K562 (cell line): ENCODE results near the gene EVPL. TPM values are rescaled to one million over a fixed set of nuclear protein-coding genes. Genes with fewer than 3 reads are reported as not detected.
A peak's percentile ranks its signal among the peaks of the same experiment; 100 is the strongest.

Experiments
- ARID1B ChIP-seq: fragments of 450-650 bp; IDR thresholded peaks from 2 replicates; pipeline ENCODE4 v1.6.1; 2016; ENCODE audit warnings: antibody characterized with exemption, mild to moderate bottlenecking, inconsistent platforms
- CBX1 ChIP-seq: sonication (generic); IDR thresholded peaks from 2 replicates; pipeline ENCODE4 v1.6.1; 2016; ENCODE audit warnings: antibody characterized with exemption, low read depth, mild to moderate bottlenecking
- CHD4 ChIP-seq: fragments of 200-600 bp; sonication (generic); IDR thresholded peaks from 3 replicates; pipeline ENCODE4 v1.6.1; 2012; ENCODE audit warnings: low read depth, mild to moderate bottlenecking, mixed read lengths, low read length, inconsistent platforms; ENCODE audit not compliant: insufficient read depth, insufficient replicate concordance, poor library complexity, severe bottlenecking
- DPF2 ChIP-seq: fragments of 450-650 bp; IDR thresholded peaks from 2 replicates; pipeline ENCODE4 v1.6.1; 2016
- ESRRA ChIP-seq: fragments of 450-650 bp; IDR thresholded peaks from 2 replicates; pipeline ENCODE4 v1.6.1; 2014; ENCODE audit warnings: low read depth, mild to moderate bottlenecking, moderate library complexity, borderline replicate concordance
- FOSL1 ChIP-seq: fragments of 200-800 bp; sonication (Bioruptor generic); conservative IDR thresholded peaks from 2 replicates; pipeline ENCODE4 v1.6.1; 2016; ENCODE audit warnings: missing genetic modification characterization, missing compliant biosample characterization
- FOXJ3 ChIP-seq: sonication (generic); formaldehyde crosslinking; IDR thresholded peaks from 2 replicates; pipeline ENCODE4 v1.4.0; 2020; ENCODE audit warnings: mild to moderate bottlenecking, missing genetic modification reagents
- GTF2E2 ChIP-seq: fragments of 200-800 bp; sonication (Bioruptor generic); IDR thresholded peaks from 2 replicates; pipeline ENCODE4 v1.6.1; 2016; ENCODE audit warnings: missing genetic modification characterization, missing compliant biosample characterization
- HCFC1 ChIP-seq: IDR thresholded peaks from 2 replicates; pipeline ENCODE4 v1.6.1; 2012; ENCODE audit warnings: low read depth, low read length, improper control_type of control experiment
- KDM4B ChIP-seq, 2 experiments: fragments of 450-650 bp in 1 of 2; sonication (generic) in 1 of 2; IDR thresholded peaks; 2 replicates each; pipeline ENCODE4 v1.6.1; 2016 to 2017; ENCODE audit warnings: borderline replicate concordance in 2 of 2, antibody characterized with exemption in 1 of 2, low read depth in 1 of 2, mild to moderate bottlenecking in 1 of 2
- MAZ ChIP-seq, 2 experiments: fragments of 450-650 bp in 1 of 2; sonication (generic) in 1 of 2; formaldehyde crosslinking; IDR thresholded peaks in 1 of 2; conservative IDR thresholded peaks in 1 of 2; 2 replicates each; pipeline versions ENCODE4 v1.4.0 to v1.5.0; 2020; ENCODE audit warnings: mild to moderate bottlenecking in 1 of 2, missing genetic modification reagents in 1 of 2
- PTRF ChIP-seq: fragments of 450-650 bp; IDR thresholded peaks from 2 replicates; pipeline ENCODE4 v1.6.1; 2016; ENCODE audit warnings: mild to moderate bottlenecking, missing genetic modification characterization, missing compliant biosample characterization
- RB1 ChIP-seq: fragments of 450-650 bp; IDR thresholded peaks from 2 replicates; pipeline ENCODE4 v1.6.1; 2017; ENCODE audit warnings: low read depth, mild to moderate bottlenecking
- SMARCA4 ChIP-seq: fragments of 450-650 bp; IDR thresholded peaks from 2 replicates; pipeline ENCODE4 v1.6.1; 2016
- SPI1 ChIP-seq: IDR thresholded peaks from 2 replicates; pipeline ENCODE4 v1.6.1; 2011; ENCODE audit warnings: low read depth, low read length, control low read depth, borderline replicate concordance
- TAF15 ChIP-seq: fragments of 200-400 bp; formaldehyde crosslinking; IDR thresholded peaks from 2 replicates; pipeline ENCODE4 v1.6.1; 2017; ENCODE audit warnings: mild to moderate bottlenecking, low read depth, low read length, moderate library complexity
- TBP ChIP-seq: optimal IDR thresholded peaks from 2 replicates; pipeline ENCODE3; 2011; ENCODE audit warnings: low read depth, low read length, improper control_type of control experiment
- ZNF282 ChIP-seq: sonication (generic); formaldehyde crosslinking; IDR thresholded peaks from 2 replicates; pipeline ENCODE4 v1.8.1; 2023; ENCODE audit warnings: missing genetic modification reagents
- ZNF41 ChIP-seq: fragments of 250-450 bp; sonication (Bioruptor Pico); conservative IDR thresholded peaks from 2 replicates; pipeline ENCODE4 v1.4.0; 2020; ENCODE audit warnings: mild to moderate bottlenecking
- ZNF583 ChIP-seq: fragments of 250-450 bp; sonication (Bioruptor Pico); IDR thresholded peaks from 2 replicates; pipeline ENCODE4 v1.4.0; 2020
- polyA plus RNA-seq, 8 experiments: library from polyadenylated mRNA; depleted of rRNA in 4 of 8; stranded (reverse) in 5 of 8; unstranded in 3 of 8; fragments of >200 nt; fragmentation: Nextera tagmentation in 2 of 8; fragmentation: Illumina TruSeq in 1 of 8; extraction: Ambion mirVana in 2 of 8; extraction: Trizol in 1 of 8; gene quantifications; 2 replicates each; pipeline versions ENCODE4 v1.2.1 to v1.2.3, GENCODE V29; 2011 to 2014; ENCODE audit warnings: inconsistent platforms in 1 of 8, missing spikeins in 1 of 8
- total RNA-seq, 7 experiments: library from RNA; depleted of rRNA in 6 of 7; stranded (reverse); fragments of >200 nt in 6 of 7; fragmentation: Illumina TruSeq in 2 of 7; extraction: Trizol in 2 of 7; gene quantifications; 2 replicates each; pipeline versions ENCODE4 v1.2.1 to v1.2.3, GENCODE V29; 2011 to 2021; ENCODE audit warnings: low replicate concordance in 1 of 7
- TF ChIP-seq, protein P1 (sequence below): fragments of 250-450 bp; sonication (Bioruptor Pico); IDR thresholded peaks from 2 replicates; pipeline ENCODE4 v1.5.1; 2021; ENCODE audit warnings: mild to moderate bottlenecking
- TF ChIP-seq, protein P2 (sequence below): fragments of 450-650 bp; conservative IDR thresholded peaks from 2 replicates; pipeline ENCODE4 v1.6.1; 2016; ENCODE audit warnings: missing genetic modification characterization, low read depth, mild to moderate bottlenecking, missing compliant biosample characterization, moderate library complexity
- TF ChIP-seq, protein P3 (sequence below): IDR thresholded peaks from 3 replicates; pipeline ENCODE4 v1.6.1; 2011; ENCODE audit warnings: borderline replicate concordance, mild to moderate bottlenecking; ENCODE audit not compliant: insufficient read length, insufficient read depth
- TF ChIP-seq, protein P4 (sequence below), 2 experiments: fragments of 450-650 bp; IDR thresholded peaks; 2 replicates each; pipeline ENCODE4 v1.6.1; 2016

Gene EVPL
- total and polyA plus RNA-seq, 9 of the 15 experiments (the other 6 are each of a cell fraction or from before 2014, with no cell fraction given): 0.08 to 0.18 (median 0.16) TPM; not detected in 5

DNA sequence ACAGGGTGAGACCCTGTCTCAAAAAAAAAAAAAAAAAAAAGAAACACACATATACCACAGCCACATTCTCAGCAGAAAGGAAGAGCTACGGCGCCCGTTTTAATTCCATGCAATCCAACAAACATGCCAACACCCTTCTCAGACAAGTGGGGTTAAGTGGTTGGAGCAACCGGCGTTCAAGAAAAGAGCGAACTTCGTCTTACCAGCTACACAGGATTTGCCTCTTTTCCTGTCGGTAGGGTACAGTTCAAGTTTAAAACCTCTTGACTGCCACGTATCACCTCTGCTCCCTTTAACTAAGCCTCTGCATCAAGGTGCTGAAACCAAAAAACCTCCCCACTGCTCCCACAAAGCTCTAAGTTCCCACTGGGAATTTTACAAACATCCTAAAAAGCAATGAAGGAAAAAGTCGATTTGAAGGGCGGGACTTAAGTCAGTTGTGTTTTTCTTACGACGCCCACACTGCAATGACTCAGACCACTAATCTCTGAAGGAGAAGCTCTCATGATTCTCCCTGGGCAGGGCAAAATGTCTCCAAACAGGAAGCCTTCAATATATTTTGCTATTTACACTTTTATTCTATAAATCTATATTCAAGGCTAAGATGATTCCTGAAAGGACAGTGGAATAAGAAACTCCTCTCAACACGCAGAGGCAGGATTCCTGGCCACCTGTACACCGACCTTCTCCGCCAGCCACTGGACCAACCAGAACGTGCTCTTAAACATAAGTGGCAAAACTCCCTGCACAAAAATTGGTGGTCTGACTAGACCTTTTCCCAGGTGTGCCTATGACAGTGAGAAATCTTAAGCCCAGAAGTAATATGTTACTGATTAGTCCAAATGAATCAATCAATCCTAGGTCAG lies 26.4 kb upstream of the EVPL start (continued):
- TF ChIP-seq SPI1 (no peak), FOXJ3 (CRISPR knock-in tag) (no peak), MAZ (CRISPR knock-in tag; conservative IDR thresholded peaks at IDR 0.05 in 1 of 2, IDR thresholded peaks at IDR 0.05 in 1 of 2) (no peak), CBX1 (no peak), FOSL1 (peak; percentile 75; the same call in 1 of the 2 replicates), ARID1B (peak; percentile 8; the same call in 1 of the 2 replicates), RB1 (no peak), ZNF583 (no peak), GTF2E2 (tag) (no peak), HCFC1 (no peak), KDM4B (IDR thresholded peaks at IDR 0.05; ENCODE audit: borderline replicate concordance in 2 of 2, low read depth in 1 of 2) (no peak), ESRRA (no peak), TAF15 (no peak), SMARCA4 (peak; percentile 26; the same call in 1 of the 2 replicates), ZNF41 (CRISPR knock-in tag) (no peak), CHD4 (no peak), ZNF282 (no peak), TBP (no peak), DPF2 (peak; percentile 37; the same call in 1 of the 2 replicates), PTRF (tag) (no peak)
- TF ChIP-seq, protein P1, sequence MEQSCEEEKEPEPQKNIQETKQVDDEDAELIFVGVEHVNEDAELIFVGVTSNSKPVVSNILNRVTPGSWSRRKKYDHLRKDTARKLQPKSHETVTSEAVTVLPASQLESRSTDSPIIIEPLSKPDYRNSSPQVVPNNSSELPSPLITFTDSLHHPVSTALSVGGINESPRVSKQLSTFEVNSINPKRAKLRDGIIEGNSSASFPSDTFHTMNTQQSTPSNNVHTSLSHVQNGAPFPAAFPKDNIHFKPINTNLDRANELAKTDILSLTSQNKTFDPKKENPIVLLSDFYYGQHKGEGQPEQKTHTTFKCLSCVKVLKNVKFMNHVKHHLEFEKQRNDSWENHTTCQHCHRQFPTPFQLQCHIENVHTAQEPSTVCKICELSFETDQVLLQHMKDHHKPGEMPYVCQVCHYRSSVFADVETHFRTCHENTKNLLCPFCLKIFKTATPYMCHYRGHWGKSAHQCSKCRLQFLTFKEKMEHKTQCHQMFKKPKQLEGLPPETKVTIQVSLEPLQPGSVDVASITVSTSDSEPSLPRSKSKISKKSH: no peak
- TF ChIP-seq, protein P2, sequence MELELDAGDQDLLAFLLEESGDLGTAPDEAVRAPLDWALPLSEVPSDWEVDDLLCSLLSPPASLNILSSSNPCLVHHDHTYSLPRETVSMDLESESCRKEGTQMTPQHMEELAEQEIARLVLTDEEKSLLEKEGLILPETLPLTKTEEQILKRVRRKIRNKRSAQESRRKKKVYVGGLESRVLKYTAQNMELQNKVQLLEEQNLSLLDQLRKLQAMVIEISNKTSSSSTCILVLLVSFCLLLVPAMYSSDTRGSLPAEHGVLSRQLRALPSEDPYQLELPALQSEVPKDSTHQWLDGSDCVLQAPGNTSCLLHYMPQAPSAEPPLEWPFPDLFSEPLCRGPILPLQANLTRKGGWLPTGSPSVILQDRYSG (tag): no peak
- TF ChIP-seq, protein P3, sequence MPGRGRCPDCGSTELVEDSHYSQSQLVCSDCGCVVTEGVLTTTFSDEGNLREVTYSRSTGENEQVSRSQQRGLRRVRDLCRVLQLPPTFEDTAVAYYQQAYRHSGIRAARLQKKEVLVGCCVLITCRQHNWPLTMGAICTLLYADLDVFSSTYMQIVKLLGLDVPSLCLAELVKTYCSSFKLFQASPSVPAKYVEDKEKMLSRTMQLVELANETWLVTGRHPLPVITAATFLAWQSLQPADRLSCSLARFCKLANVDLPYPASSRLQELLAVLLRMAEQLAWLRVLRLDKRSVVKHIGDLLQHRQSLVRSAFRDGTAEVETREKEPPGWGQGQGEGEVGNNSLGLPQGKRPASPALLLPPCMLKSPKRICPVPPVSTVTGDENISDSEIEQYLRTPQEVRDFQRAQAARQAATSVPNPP: no peak
- TF ChIP-seq, protein P4, sequence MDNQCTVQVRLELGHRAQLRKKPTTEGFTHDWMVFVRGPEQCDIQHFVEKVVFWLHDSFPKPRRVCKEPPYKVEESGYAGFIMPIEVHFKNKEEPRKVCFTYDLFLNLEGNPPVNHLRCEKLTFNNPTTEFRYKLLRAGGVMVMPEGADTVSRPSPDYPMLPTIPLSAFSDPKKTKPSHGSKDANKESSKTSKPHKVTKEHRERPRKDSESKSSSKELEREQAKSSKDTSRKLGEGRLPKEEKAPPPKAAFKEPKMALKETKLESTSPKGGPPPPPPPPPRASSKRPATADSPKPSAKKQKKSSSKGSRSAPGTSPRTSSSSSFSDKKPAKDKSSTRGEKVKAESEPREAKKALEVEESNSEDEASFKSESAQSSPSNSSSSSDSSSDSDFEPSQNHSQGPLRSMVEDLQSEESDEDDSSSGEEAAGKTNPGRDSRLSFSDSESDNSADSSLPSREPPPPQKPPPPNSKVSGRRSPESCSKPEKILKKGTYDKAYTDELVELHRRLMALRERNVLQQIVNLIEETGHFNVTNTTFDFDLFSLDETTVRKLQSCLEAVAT (IDR thresholded peaks at IDR 0.05): peak in 1 of 2 experiments; percentile 68; a peak in 1 of 4 replicates
